ENCODE data around the gene SGCD.

Gene SGCD

GRCh38 chr5:156385416-156385815, 58.5 kb downstream of the SGCD start:
- TF ChIP-seq CTCF (IDR thresholded peaks at IDR 0.05; ENCODE audit: low read depth, low read length) = no peak
- TF ChIP-seq EZH2phosphoT487 (IDR thresholded peaks at IDR 0.05; ENCODE audit: low read depth) = no peak
- H2AFZ ChIP-seq (ENCODE audit: low read depth, low read length) = no peak overlapping the region

GRCh38 chr5:156386976-156387375, 60.0 kb downstream of the SGCD start:
- no peak for TF ChIP-seq EZH2phosphoT487 (IDR thresholded peaks at IDR 0.05; ENCODE audit: low read depth)
- no peak for TF ChIP-seq CTCF (IDR thresholded peaks at IDR 0.05; ENCODE audit: low read depth, low read length)
- H3K4me3 ChIP-seq (ENCODE audit: low read length) = no peak overlapping the region
- H3K27me3 ChIP-seq (ENCODE audit: low read depth, low read length) = no peaks in the 10 kb centered on the region
- H3K4me2 ChIP-seq (ENCODE audit: low read length) = no peak overlapping the region
- H3K36me3 ChIP-seq (replicated peaks; ENCODE audit: low read depth, low read length) = no peaks in the 10 kb centered on the region
- H3K9ac ChIP-seq (ENCODE audit: low read length) = no peak overlapping the region
- H3K4me1 ChIP-seq (ENCODE audit: low read length) = no peaks in the 10 kb centered on the region
- no peaks in the 10 kb centered on the region for H3K9me3 ChIP-seq (ENCODE audit: insufficient read depth, low read length)
- H3K27ac ChIP-seq (ENCODE audit: low read length) = no peak overlapping the region
- no peak overlapping the region for H2AFZ ChIP-seq (ENCODE audit: low read depth, low read length)
- no peaks in the 10 kb centered on the region for H4K20me1 ChIP-seq (ENCODE audit: insufficient read depth, low read length)
- no peaks in the 10 kb centered on the region for H3K79me2 ChIP-seq (ENCODE audit: low read length)

More at GRCh38 chr5:156385416-156385815, 58.5 kb downstream of the SGCD start:
- Histone ChIP-seq H4K20me1 (ENCODE audit: insufficient read depth, low read length) (no peaks in the 10 kb centered on the region), H3K4me3 (ENCODE audit: low read length) (no peak overlapping the region), H3K27me3 (ENCODE audit: low read depth, low read length) (no peaks in the 10 kb centered on the region), H3K9ac (ENCODE audit: low read length) (no peak overlapping the region), H3K27ac (ENCODE audit: low read length) (no peak overlapping the region), H3K4me1 (ENCODE audit: low read length) (no peaks in the 10 kb centered on the region), H3K9me3 (ENCODE audit: insufficient read depth, low read length) (no peaks in the 10 kb centered on the region), H3K4me2 (ENCODE audit: low read length) (no peak overlapping the region), H3K36me3 (replicated peaks; ENCODE audit: low read depth, low read length) (no peaks in the 10 kb centered on the region), H3K79me2 (ENCODE audit: low read length) (no peaks in the 10 kb centered on the region)

- Histone ChIP-seq H2AFZ (ENCODE audit: low read depth, low read length) (no peak overlapping the region), H3K4me2 (ENCODE audit: low read length) (no peak overlapping the region), H3K9ac (ENCODE audit: low read length) (no peak overlapping the region), H4K20me1 (ENCODE audit: insufficient read depth, low read length) (no peaks in the 10 kb centered on the region), H3K9me3 (ENCODE audit: insufficient read depth, low read length) (no peaks in the 10 kb centered on the region), H3K4me3 (ENCODE audit: low read length) (no peak overlapping the region), H3K36me3 (replicated peaks; ENCODE audit: low read depth, low read length) (no peaks in the 10 kb centered on the region), H3K27me3 (ENCODE audit: low read depth, low read length) (no peaks in the 10 kb centered on the region), H3K4me1 (ENCODE audit: low read length) (no peaks in the 10 kb centered on the region), H3K27ac (ENCODE audit: low read length) (no peak overlapping the region), H3K79me2 (ENCODE audit: low read length) (no peaks in the 10 kb centered on the region)
- TF ChIP-seq CTCF (IDR thresholded peaks at IDR 0.05; ENCODE audit: low read depth, low read length) (no peak), EZH2phosphoT487 (IDR thresholded peaks at IDR 0.05; ENCODE audit: low read depth) (no peak)
Observed at GRCh38 chr5:156387391-156387790, 60.4 kb downstream of the SGCD start.

- Histone ChIP-seq H3K4me2 (ENCODE audit: low read length) (no peak overlapping the region), H3K79me2 (ENCODE audit: low read length) (no peaks in the 10 kb centered on the region), H3K9me3 (ENCODE audit: insufficient read depth, low read length) (no peaks in the 10 kb centered on the region), H2AFZ (ENCODE audit: low read depth, low read length) (no peak overlapping the region), H3K27me3 (ENCODE audit: low read depth, low read length) (no peaks in the 10 kb centered on the region), H3K4me3 (ENCODE audit: low read length) (no peak overlapping the region), H3K4me1 (ENCODE audit: low read length) (no peaks in the 10 kb centered on the region), H4K20me1 (ENCODE audit: insufficient read depth, low read length) (no peaks in the 10 kb centered on the region), H3K36me3 (replicated peaks; ENCODE audit: low read depth, low read length) (no peaks in the 10 kb centered on the region), H3K9ac (ENCODE audit: low read length) (no peak overlapping the region), H3K27ac (ENCODE audit: low read length) (no peak overlapping the region)
- TF ChIP-seq EZH2phosphoT487 (IDR thresholded peaks at IDR 0.05; ENCODE audit: low read depth) (no peak), CTCF (IDR thresholded peaks at IDR 0.05; ENCODE audit: low read depth, low read length) (no peak)
Observed at GRCh38 chr5:156388233-156388632, 61.3 kb downstream of the SGCD start.
